ENCODE results near the gene MUC15. TPM values are rescaled to one million over a fixed set of nuclear protein-coding genes. Genes with fewer than 3 reads are reported as not detected.
"Not testable (repeated sequence)": the region's sequence is repeated elsewhere in the genome, so short reads cannot be mapped to it uniquely, and the experiment has no call there.

Gene MUC15
- total RNA-seq, 1 donor from 2014 or later: not detected

DNA sequence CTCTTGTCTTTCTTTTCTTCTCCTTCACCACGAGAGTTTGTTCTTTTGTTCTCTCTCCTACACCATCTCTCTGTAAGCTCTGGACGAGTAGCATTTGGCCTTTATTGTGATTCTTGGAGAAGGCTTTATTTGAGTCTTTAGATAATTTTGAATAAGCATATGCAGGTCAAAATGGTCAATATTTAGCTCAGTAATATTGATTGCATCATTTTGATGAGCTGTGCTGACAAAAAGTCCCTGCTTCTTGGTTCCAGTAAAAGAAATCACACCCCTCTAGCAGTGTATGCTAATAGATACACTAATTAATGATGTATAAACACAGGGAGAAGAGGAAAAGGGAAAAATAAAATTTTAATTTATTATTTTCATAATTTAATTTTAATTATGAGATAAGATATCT is 25.8 kb upstream of the MUC15 start:
- Histone ChIP-seq H3K27me3 (ENCODE audit: control insufficient read depth in 3 of 3, insufficient read depth in 3 of 3, low read length in 3 of 3) (no peaks in the 10 kb centered on the region), H3K9me3 (ENCODE audit: control insufficient read depth in 3 of 3, low read length in 3 of 3) (no peaks in the 10 kb centered on the region), H3K4me3 (ENCODE audit: low read length in 3 of 3) (no peak overlapping the region), H3K27ac (ENCODE audit: low read depth, low read length) (no peak overlapping the region), H3K36me3 (ENCODE audit: control insufficient read depth in 3 of 3, insufficient read depth in 3 of 3, low read length in 3 of 3) (no peaks in the 10 kb centered on the region), H3K9ac (ENCODE audit: low read depth in 1 of 3, low read length in 3 of 3) (no peak overlapping the region), H3K4me1 (ENCODE audit: control insufficient read depth in 3 of 3, insufficient read depth in 3 of 3, low read length in 3 of 3) (no peaks in the 10 kb centered on the region)

DNA sequence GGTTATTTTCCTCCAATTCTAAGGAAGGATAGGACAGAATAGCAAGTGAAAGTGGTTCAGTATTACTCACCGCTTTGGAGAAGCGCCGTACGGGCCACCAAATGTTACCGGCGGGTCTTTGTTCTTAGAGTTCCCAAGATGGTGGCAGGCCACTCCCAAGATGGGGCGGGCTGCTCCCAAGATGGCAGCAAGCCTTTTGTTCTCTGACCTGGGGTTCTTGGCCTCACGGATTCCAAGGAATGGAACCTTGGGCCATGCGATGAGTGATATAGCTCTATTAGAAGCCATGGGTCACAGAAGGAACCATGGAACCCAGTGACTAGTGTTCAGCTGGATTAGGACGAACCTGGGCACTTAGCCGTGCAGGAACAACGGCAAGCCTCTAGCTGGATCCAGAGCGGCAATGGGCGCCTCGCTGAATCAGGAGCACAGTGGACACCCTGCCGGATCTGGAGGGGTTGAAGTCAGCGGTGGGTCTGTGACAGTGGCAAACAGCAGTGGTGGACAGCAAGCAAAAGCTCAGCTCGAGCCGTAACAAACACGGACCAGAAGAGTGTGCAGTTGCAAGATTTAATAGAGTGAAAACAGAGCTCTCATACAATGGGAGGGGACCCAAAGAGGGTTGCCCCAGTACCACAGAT is 25.1 kb upstream of the MUC15 start:
- not testable (repeated sequence) for H3K4me3 ChIP-seq (ENCODE audit: low read length in 3 of 3)

DNA sequence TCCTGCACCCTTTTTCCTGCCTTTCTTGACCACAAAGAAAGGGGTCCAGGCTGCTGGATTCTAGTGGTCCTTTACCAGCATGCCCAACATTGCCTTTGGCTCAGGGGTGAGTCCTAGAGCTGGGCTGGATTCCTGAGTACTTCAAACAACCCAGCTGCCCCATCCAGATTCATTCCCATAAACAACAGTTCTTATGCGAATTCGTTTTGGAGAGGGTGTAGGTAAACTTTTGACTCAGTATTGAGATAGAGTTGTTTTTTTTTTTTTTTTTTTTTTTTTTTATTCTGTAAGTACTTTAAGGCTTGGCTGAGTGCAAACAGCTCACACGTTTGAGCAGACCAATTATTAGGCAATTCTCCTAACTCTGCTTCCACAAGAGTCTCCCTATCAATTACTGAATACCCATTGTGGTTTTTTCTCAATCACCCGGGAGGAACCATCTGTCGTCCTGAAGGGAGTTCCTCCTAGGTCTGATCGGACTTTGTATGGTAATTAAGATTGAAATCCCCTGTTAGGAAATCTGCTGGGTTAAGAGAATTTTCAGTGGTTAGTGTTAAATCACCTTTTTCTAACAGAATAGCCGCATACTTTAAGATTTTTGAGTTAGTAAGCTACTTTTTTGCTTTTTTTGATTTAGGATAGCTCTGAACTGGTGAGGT is 23.3 kb upstream of the MUC15 start:
- H3K9ac ChIP-seq (ENCODE audit: low read depth in 1 of 3, low read length in 3 of 3); H3K4me3 ChIP-seq (ENCODE audit: low read length in 3 of 3); H3K9me3 ChIP-seq (ENCODE audit: control insufficient read depth in 3 of 3, low read length in 3 of 3); H3K27me3 ChIP-seq (ENCODE audit: control insufficient read depth in 3 of 3, insufficient read depth in 3 of 3, low read length in 3 of 3); H3K27ac ChIP-seq (ENCODE audit: low read depth, low read length); H3K36me3 ChIP-seq (ENCODE audit: control insufficient read depth in 3 of 3, insufficient read depth in 3 of 3, low read length in 3 of 3); H3K4me1 ChIP-seq (ENCODE audit: control insufficient read depth in 3 of 3, insufficient read depth in 3 of 3, low read length in 3 of 3): not testable (repeated sequence)

More for the DNA sequence above, 25.1 kb upstream of the MUC15 start:
- H3K27me3 ChIP-seq (ENCODE audit: control insufficient read depth in 3 of 3, insufficient read depth in 3 of 3, low read length in 3 of 3); H3K36me3 ChIP-seq (ENCODE audit: control insufficient read depth in 3 of 3, insufficient read depth in 3 of 3, low read length in 3 of 3); H3K9ac ChIP-seq (ENCODE audit: low read depth in 1 of 3, low read length in 3 of 3); H3K4me1 ChIP-seq (ENCODE audit: control insufficient read depth in 3 of 3, insufficient read depth in 3 of 3, low read length in 3 of 3); H3K9me3 ChIP-seq (ENCODE audit: control insufficient read depth in 3 of 3, low read length in 3 of 3); H3K27ac ChIP-seq (ENCODE audit: low read depth, low read length): not testable (repeated sequence)

DNA sequence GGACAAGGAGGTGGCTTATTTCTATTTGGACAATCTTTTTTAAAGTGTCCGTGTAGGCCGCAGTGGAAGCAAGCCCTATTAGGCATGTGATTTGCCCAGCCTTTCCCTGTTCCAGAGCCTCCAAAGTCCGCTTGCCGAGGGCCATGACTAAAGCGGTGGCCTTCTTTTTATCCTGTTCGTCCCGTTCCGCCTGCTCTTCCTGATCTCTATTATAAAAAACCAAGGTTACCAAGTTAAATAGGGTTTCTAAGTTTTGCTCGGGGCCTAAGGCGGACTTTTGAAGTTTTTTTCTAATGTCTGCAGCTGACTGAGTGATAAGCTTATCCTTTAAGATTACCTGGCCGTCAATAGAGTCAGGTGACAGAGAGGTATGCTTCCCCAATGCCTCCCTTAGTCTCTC is 21.6 kb upstream of the MUC15 start:
- no peak overlapping the region for H3K27ac ChIP-seq (ENCODE audit: low read depth, low read length)
- H3K4me1 ChIP-seq (ENCODE audit: control insufficient read depth in 3 of 3, insufficient read depth in 3 of 3, low read length in 3 of 3): no peaks in the 10 kb centered on the region
- no peaks in the 10 kb centered on the region for H3K9me3 ChIP-seq (ENCODE audit: control insufficient read depth in 3 of 3, low read length in 3 of 3)
- no peak overlapping the region for H3K4me3 ChIP-seq (ENCODE audit: low read length in 3 of 3)
- H3K9ac ChIP-seq (ENCODE audit: low read depth in 1 of 3, low read length in 3 of 3): no peak overlapping the region
- no peaks in the 10 kb centered on the region for H3K36me3 ChIP-seq (ENCODE audit: control insufficient read depth in 3 of 3, insufficient read depth in 3 of 3, low read length in 3 of 3)
- H3K27me3 ChIP-seq (ENCODE audit: control insufficient read depth in 3 of 3, insufficient read depth in 3 of 3, low read length in 3 of 3): no peaks in the 10 kb centered on the region

DNA sequence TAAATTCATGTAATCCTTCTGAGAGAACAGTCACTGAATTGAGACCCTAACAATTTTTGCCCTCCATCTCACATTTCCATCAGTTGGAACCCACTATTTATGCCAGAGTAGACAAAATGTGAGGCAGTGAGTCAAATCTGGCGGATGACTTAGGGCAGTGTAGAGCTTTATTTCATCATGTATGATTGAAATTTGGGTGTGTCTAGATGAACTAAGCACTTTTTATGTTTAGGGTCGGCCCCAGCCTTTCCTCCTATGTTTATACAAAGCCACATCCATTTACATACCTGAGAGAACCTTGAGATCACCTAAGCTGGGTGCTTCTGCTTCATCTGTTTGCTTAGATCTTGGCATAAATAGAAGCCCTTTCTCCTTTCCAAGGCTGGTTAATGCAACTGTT is 15.0 kb upstream of the MUC15 start:
- no peaks in the 10 kb centered on the region for H3K27me3 ChIP-seq (ENCODE audit: control insufficient read depth in 3 of 3, insufficient read depth in 3 of 3, low read length in 3 of 3)
- H3K36me3 ChIP-seq (ENCODE audit: control insufficient read depth in 3 of 3, insufficient read depth in 3 of 3, low read length in 3 of 3): no peaks in the 10 kb centered on the region
- H3K27ac ChIP-seq (ENCODE audit: low read depth, low read length): no peak overlapping the region
- no peak overlapping the region for H3K4me3 ChIP-seq (ENCODE audit: low read length in 3 of 3)
- no peaks in the 10 kb centered on the region for H3K4me1 ChIP-seq (ENCODE audit: control insufficient read depth in 3 of 3, insufficient read depth in 3 of 3, low read length in 3 of 3)
- H3K9me3 ChIP-seq (ENCODE audit: control insufficient read depth in 3 of 3, low read length in 3 of 3): no peaks in the 10 kb centered on the region
- no peak overlapping the region for H3K9ac ChIP-seq (ENCODE audit: low read depth in 1 of 3, low read length in 3 of 3)

DNA sequence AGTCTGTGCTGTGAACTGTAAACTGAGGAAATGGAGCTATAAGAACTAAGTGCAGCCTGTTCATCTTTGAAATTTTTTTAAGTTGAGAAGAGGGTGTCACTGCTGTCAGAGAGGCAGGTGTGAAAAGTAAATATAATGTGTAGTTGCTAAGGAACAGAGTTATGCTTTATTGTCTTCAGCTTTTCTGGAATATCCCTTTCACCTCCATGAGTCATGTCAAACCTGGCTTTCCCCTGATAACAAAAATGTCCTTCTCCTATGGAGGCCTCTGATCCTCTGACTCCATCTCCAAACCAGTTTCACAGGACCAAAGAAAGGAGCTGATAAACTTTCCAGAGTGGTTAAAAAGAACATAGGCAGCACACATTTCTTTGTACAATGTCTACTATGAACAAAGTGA is 12.8 kb upstream of the MUC15 start:
- H3K27ac ChIP-seq (ENCODE audit: low read depth, low read length): no peak overlapping the region
- H3K27me3 ChIP-seq (ENCODE audit: control insufficient read depth in 3 of 3, insufficient read depth in 3 of 3, low read length in 3 of 3): no peaks in the 10 kb centered on the region
- no peaks in the 10 kb centered on the region for H3K9me3 ChIP-seq (ENCODE audit: control insufficient read depth in 3 of 3, low read length in 3 of 3)
- no peaks in the 10 kb centered on the region for H3K36me3 ChIP-seq (ENCODE audit: control insufficient read depth in 3 of 3, insufficient read depth in 3 of 3, low read length in 3 of 3)
- H3K9ac ChIP-seq (ENCODE audit: low read depth in 1 of 3, low read length in 3 of 3): no peak overlapping the region
- H3K4me3 ChIP-seq (ENCODE audit: low read length in 3 of 3): no peak overlapping the region
- no peaks in the 10 kb centered on the region for H3K4me1 ChIP-seq (ENCODE audit: control insufficient read depth in 3 of 3, insufficient read depth in 3 of 3, low read length in 3 of 3)

DNA sequence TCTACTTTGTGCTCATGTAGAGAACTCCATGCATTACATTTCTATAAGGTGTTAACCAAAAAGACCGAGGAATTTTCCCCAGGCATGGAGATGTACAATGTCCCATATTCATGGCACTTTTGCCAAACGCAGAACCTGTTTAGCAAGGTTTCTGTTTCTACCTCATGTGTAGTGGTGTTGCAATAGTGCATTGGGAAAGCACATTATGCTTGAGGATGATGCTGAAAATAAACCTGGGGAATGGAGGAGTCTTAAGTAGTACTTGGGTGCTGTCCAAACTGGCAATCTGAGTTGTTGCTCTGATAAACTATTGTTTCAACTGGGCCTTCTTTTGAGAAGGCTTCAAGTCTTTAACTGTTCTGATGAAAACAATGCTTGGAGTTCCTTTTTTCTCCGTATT is 11.5 kb upstream of the MUC15 start:
- Histone ChIP-seq H3K9ac (ENCODE audit: low read depth in 1 of 3, low read length in 3 of 3) (no peak overlapping the region), H3K4me1 (ENCODE audit: control insufficient read depth in 3 of 3, insufficient read depth in 3 of 3, low read length in 3 of 3) (no peaks in the 10 kb centered on the region), H3K4me3 (ENCODE audit: low read length in 3 of 3) (no peak overlapping the region), H3K27me3 (ENCODE audit: control insufficient read depth in 3 of 3, insufficient read depth in 3 of 3, low read length in 3 of 3) (no peaks in the 10 kb centered on the region), H3K9me3 (ENCODE audit: control insufficient read depth in 3 of 3, low read length in 3 of 3) (no peaks in the 10 kb centered on the region), H3K36me3 (ENCODE audit: control insufficient read depth in 3 of 3, insufficient read depth in 3 of 3, low read length in 3 of 3) (no peaks in the 10 kb centered on the region), H3K27ac (ENCODE audit: low read depth, low read length) (no peak overlapping the region)

DNA sequence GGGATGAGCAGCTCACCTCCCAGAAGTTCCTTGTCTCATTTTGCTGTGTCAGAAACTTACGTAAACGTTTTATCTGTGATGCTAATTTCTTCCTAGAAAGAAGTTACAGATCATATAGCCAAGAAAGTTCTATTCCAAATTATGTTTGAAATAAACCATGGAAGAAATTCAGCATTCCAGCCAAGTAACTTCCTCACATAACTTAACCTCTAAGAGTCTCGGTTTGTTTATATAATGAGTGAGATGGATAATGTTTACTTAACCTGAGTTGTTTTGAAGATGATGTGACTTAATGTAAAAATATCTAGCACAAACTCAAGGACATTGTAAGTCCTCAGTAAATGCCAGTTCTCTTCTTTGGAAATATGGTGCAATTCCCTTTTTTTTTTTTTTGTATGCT is 8.9 kb upstream of the MUC15 start:
- H3K4me1 ChIP-seq (ENCODE audit: control insufficient read depth in 3 of 3, insufficient read depth in 3 of 3, low read length in 3 of 3): no peaks in the 10 kb centered on the region
- no peaks in the 10 kb centered on the region for H3K36me3 ChIP-seq (ENCODE audit: control insufficient read depth in 3 of 3, insufficient read depth in 3 of 3, low read length in 3 of 3)
- H3K9ac ChIP-seq (ENCODE audit: low read depth in 1 of 3, low read length in 3 of 3): no peak overlapping the region
- H3K27ac ChIP-seq (ENCODE audit: low read depth, low read length): no peak overlapping the region
- no peak overlapping the region for H3K4me3 ChIP-seq (ENCODE audit: low read length in 3 of 3)
- H3K9me3 ChIP-seq (ENCODE audit: control insufficient read depth in 3 of 3, low read length in 3 of 3): no peaks in the 10 kb centered on the region
- H3K27me3 ChIP-seq (ENCODE audit: control insufficient read depth in 3 of 3, insufficient read depth in 3 of 3, low read length in 3 of 3): no peaks in the 10 kb centered on the region

DNA sequence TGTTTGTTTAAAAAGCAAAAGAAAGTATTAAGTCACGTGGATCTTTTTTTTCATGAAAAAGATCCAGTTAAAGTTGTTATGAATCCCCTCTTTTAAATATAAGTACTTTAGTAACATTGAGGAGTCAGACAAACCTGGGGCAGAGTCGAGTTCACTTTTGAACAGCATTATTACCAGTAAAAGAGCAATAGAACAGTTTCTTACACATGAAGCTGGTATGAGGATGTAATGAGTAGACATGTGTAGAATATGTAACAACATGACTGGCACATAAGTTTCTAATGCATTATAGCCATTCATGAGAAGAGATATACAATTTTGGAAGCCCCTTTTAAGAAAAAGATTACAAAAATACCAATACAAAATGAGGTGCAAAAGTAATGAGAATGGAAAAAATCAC is 7.6 kb upstream of the MUC15 start:
- Histone ChIP-seq H3K9me3 (ENCODE audit: control insufficient read depth in 3 of 3, low read length in 3 of 3) (no peaks in the 10 kb centered on the region), H3K27ac (ENCODE audit: low read depth, low read length) (no peak overlapping the region), H3K4me3 (ENCODE audit: low read length in 3 of 3) (no peak overlapping the region), H3K27me3 (ENCODE audit: control insufficient read depth in 3 of 3, insufficient read depth in 3 of 3, low read length in 3 of 3) (no peaks in the 10 kb centered on the region), H3K4me1 (ENCODE audit: control insufficient read depth in 3 of 3, insufficient read depth in 3 of 3, low read length in 3 of 3) (no peaks in the 10 kb centered on the region), H3K9ac (ENCODE audit: low read depth in 1 of 3, low read length in 3 of 3) (no peak overlapping the region), H3K36me3 (ENCODE audit: control insufficient read depth in 3 of 3, insufficient read depth in 3 of 3, low read length in 3 of 3) (no peaks in the 10 kb centered on the region)

DNA sequence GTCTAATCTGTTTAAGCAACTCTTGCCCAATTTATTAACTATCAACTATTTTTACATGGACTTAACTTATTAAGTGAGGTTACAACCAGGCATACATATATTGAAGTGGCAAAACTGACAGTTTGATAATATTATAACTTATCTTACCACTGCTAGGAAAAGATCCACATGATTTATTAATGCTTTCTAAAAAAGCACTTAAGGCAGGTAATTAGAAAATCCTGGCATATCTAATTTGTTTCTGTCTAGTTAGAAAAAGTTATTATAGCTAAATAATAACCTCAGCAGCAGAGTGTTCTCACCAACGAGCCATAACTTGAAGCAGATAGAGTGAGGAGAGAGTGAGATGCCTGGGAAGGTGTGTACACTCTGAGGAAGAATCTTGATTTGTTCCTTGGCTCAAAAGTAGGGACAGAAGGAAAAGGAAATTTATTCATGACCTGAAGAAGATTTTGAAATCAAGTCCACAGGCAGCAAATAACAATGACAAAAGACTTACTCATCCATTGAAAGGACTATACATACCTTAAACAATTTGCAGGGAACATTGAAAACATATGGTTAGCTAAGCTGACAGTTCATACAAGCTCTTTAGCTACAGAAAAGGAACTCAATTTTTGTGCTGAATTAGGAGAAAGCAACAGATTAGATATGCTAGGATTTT is 7.1 kb upstream of the MUC15 start:
- Histone ChIP-seq H3K27me3 (ENCODE audit: control insufficient read depth in 3 of 3, insufficient read depth in 3 of 3, low read length in 3 of 3) (no peaks in the 10 kb centered on the region), H3K4me3 (ENCODE audit: low read length in 3 of 3) (no peak overlapping the region), H3K9me3 (ENCODE audit: control insufficient read depth in 3 of 3, low read length in 3 of 3) (no peaks in the 10 kb centered on the region), H3K9ac (ENCODE audit: low read depth in 1 of 3, low read length in 3 of 3) (no peak overlapping the region), H3K36me3 (ENCODE audit: control insufficient read depth in 3 of 3, insufficient read depth in 3 of 3, low read length in 3 of 3) (no peaks in the 10 kb centered on the region), H3K4me1 (ENCODE audit: control insufficient read depth in 3 of 3, insufficient read depth in 3 of 3, low read length in 3 of 3) (no peaks in the 10 kb centered on the region), H3K27ac (ENCODE audit: low read depth, low read length) (no peak overlapping the region)
